ENCODE measurements around the gene PLEKHA7. TPM values are rescaled to one million over a fixed set of nuclear protein-coding genes. Genes with fewer than 3 reads are reported as not detected.

The PLEKHA7 gene
- total RNA-seq, 1 donor from 2014 or later: 18.2 TPM

- H3K36me3 Mint-ChIP-seq (ENCODE audit: low read depth): peaks cover 8% of the 10 kb centered on the region
- no peak overlapping the region for H3K4me3 Mint-ChIP-seq
- no peaks in the 10 kb centered on the region for H3K4me1 Mint-ChIP-seq
- no peak for TF ChIP-seq CTCF (conservative IDR thresholded peaks at IDR 0.05)
- no peaks in the 10 kb centered on the region for H3K27me3 Mint-ChIP-seq (ENCODE audit: low read depth)
- no peak for DNase-seq (ENCODE audit: low read depth, low spot score)
- H3K9me3 Mint-ChIP-seq: peaks cover 4% of the 10 kb centered on the region
- no peak overlapping the region for H3K27ac Mint-ChIP-seq (ENCODE audit: unreplicated experiment)
Measured at GRCh38 chr11:16846305-16846704, 167.9 kb downstream of the PLEKHA7 start.

- no peaks in the 10 kb centered on the region for H3K4me1 Mint-ChIP-seq
- no peak overlapping the region for H3K4me3 Mint-ChIP-seq
- no peak overlapping the region for H3K27ac Mint-ChIP-seq (ENCODE audit: unreplicated experiment)
- no peak for DNase-seq (ENCODE audit: low read depth, low spot score)
- H3K27me3 Mint-ChIP-seq (ENCODE audit: low read depth): no peaks in the 10 kb centered on the region
- peaks cover 4% of the 10 kb centered on the region for H3K9me3 Mint-ChIP-seq
- TF ChIP-seq CTCF (conservative IDR thresholded peaks at IDR 0.05): no peak
- peaks cover 8% of the 10 kb centered on the region for H3K36me3 Mint-ChIP-seq (ENCODE audit: low read depth)
Measured at GRCh38 chr11:16844268-16844771, 169.9 kb downstream of the PLEKHA7 start.

GRCh38 chr11:16843294-16843693 is 170.9 kb downstream of the PLEKHA7 start:
- Mint-ChIP-seq H3K9me3 (peaks cover 4% of the 10 kb centered on the region), H3K4me1 (no peaks in the 10 kb centered on the region), H3K4me3 (no peak overlapping the region), H3K27ac (ENCODE audit: unreplicated experiment) (no peak overlapping the region), H3K36me3 (ENCODE audit: low read depth) (peaks cover 8% of the 10 kb centered on the region), H3K27me3 (ENCODE audit: low read depth) (no peaks in the 10 kb centered on the region)
- no peak for DNase-seq (ENCODE audit: low read depth, low spot score)
- TF ChIP-seq CTCF (conservative IDR thresholded peaks at IDR 0.05): no peak

GRCh38 chr11:16841984-16842383 is 172.2 kb downstream of the PLEKHA7 start:
- H3K4me3 Mint-ChIP-seq: no peak overlapping the region
- no peaks in the 10 kb centered on the region for H3K27me3 Mint-ChIP-seq (ENCODE audit: low read depth)
- DNase-seq (ENCODE audit: low read depth, low spot score): no peak
- TF ChIP-seq CTCF (conservative IDR thresholded peaks at IDR 0.05): no peak
- H3K36me3 Mint-ChIP-seq (ENCODE audit: low read depth): peaks cover 8% of the 10 kb centered on the region
- H3K4me1 Mint-ChIP-seq: no peaks in the 10 kb centered on the region
- peaks cover 4% of the 10 kb centered on the region for H3K9me3 Mint-ChIP-seq
- no peak overlapping the region for H3K27ac Mint-ChIP-seq (ENCODE audit: unreplicated experiment)

GRCh38 chr11:16841481-16841880 is 172.7 kb downstream of the PLEKHA7 start:
- H3K9me3 Mint-ChIP-seq: peaks cover 4% of the 10 kb centered on the region
- H3K27ac Mint-ChIP-seq (ENCODE audit: unreplicated experiment): no peak overlapping the region
- H3K27me3 Mint-ChIP-seq (ENCODE audit: low read depth): no peaks in the 10 kb centered on the region
- H3K36me3 Mint-ChIP-seq (ENCODE audit: low read depth): peaks cover 8% of the 10 kb centered on the region
- DNase-seq (ENCODE audit: low read depth, low spot score): no peak
- TF ChIP-seq CTCF (conservative IDR thresholded peaks at IDR 0.05): no peak
- no peak overlapping the region for H3K4me3 Mint-ChIP-seq
- no peaks in the 10 kb centered on the region for H3K4me1 Mint-ChIP-seq
